ENCODE results near the gene SMYD1. TPM values are rescaled to one million over a fixed set of nuclear protein-coding genes. Genes with fewer than 3 reads are reported as not detected.

The SMYD1 gene
- total and polyA plus RNA-seq, 10 of the 15 experiments (the other 5 are each of a cell fraction or from before 2014, with no cell fraction given), result 0.09 TPM; not detected in 9

DNA sequence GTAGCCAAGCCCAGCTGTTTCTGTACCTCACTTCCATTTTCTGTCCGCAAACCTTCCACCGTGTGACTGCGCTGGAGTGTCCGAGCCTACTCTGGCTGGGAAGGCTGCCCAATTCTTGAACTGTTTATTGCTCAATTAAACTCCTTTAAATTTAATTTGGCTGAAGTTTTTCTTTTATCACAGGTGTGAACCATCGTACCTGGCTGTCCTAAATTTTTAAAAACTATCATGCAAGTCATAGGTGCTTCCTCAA, 45.0 kb upstream of the SMYD1 start:
- Histone ChIP-seq H3K4me3 (no peak overlapping the region), H3K4me2 (ENCODE audit: control insufficient read depth, insufficient read depth) (no peak overlapping the region), H3K79me2 (ENCODE audit: control insufficient read depth, insufficient read depth, low read length) (no peaks in the 10 kb centered on the region), H2AFZ (ENCODE audit: control insufficient read depth, low read depth, low read length) (no peak overlapping the region), H3K4me1 (ENCODE audit: control insufficient read depth, insufficient read depth, low read length) (no peaks in the 10 kb centered on the region), H3K9me3 (replicated peaks; ENCODE audit: control insufficient read depth, insufficient read depth, low read length) (no peaks in the 10 kb centered on the region; the same call in 1 of the 3 replicates), H3K36me3 (ENCODE audit: control insufficient read depth in 2 of 2, insufficient read depth in 2 of 2, low read length in 1 of 2) (no peaks in the 10 kb centered on the region), H4K20me1 (ENCODE audit: control insufficient read depth, insufficient read depth) (no peaks in the 10 kb centered on the region), H3K27ac (ENCODE audit: control insufficient read depth, insufficient read depth) (no peak overlapping the region), H3K27me3 (replicated peaks in 1 of 2; ENCODE audit: control insufficient read depth in 2 of 2, insufficient read depth in 2 of 2, low read length in 1 of 2) (no peaks in the 10 kb centered on the region), H3K9ac (ENCODE audit: control insufficient read depth, insufficient read depth, low read length) (no peak overlapping the region)
- ATAC-seq, result no peak
- no TSS peak for BruUV-seq (replicated peaks)
- ChIA-PET SMC1A (ENCODE audit: uncharacterized antibody, unreplicated experiment) (no interaction called here), CTCF (interaction anchor here (0.6 kb wide), 1 partner anchor 64 kb away, joined by 4 read pairs; no protein-coding TSS in a partner anchor), POLR2A (no interaction called here), RAD21 (ENCODE audit: unreplicated experiment) (no interaction called here)
- no peak for DNase-seq (ENCODE audit: low read depth, low spot score)
- no peak for FAIRE-seq
- intact Hi-C loops (cut with micrococcal nuclease; ENCODE audit: unreplicated experiment) (no loop called here), in situ Hi-C loops (cut with MboI) (loop anchor here (25.0 kb wide), 1 partner anchor 535 kb away; no protein-coding TSS in a partner anchor)
- 96% methylated on average over 5 of the region's 5 CpGs for WGBS (ENCODE audit: insufficient coverage, insufficient replicate concordance, low lambda C conversion rate, missing lambda C conversion rate)
- TF ChIP-seq MXI1 (IDR thresholded peaks at IDR 0.05; ENCODE audit: low read depth, low read length) (no peak), BMI1 (IDR thresholded peaks at IDR 0.05; ENCODE audit: borderline replicate concordance) (no peak), CHD4 (IDR thresholded peaks at IDR 0.05) (no peak), SMARCA5 (IDR thresholded peaks at IDR 0.05) (no peak), RAD51 (IDR thresholded peaks at IDR 0.05) (no peak), RFX5 (IDR thresholded peaks at IDR 0.05; ENCODE audit: low read depth, low read length) (no peak), IKZF1 (conservative IDR thresholded peaks at IDR 0.05) (no peak)
- TF ChIP-seq, protein P1, sequence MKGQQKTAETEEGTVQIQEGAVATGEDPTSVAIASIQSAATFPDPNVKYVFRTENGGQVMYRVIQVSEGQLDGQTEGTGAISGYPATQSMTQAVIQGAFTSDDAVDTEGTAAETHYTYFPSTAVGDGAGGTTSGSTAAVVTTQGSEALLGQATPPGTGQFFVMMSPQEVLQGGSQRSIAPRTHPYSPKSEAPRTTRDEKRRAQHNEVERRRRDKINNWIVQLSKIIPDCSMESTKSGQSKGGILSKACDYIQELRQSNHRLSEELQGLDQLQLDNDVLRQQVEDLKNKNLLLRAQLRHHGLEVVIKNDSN (IDR thresholded peaks at IDR 0.05; ENCODE audit: borderline replicate concordance, extremely low read length, insufficient read depth, low read depth, low read length), result no peak

DNA sequence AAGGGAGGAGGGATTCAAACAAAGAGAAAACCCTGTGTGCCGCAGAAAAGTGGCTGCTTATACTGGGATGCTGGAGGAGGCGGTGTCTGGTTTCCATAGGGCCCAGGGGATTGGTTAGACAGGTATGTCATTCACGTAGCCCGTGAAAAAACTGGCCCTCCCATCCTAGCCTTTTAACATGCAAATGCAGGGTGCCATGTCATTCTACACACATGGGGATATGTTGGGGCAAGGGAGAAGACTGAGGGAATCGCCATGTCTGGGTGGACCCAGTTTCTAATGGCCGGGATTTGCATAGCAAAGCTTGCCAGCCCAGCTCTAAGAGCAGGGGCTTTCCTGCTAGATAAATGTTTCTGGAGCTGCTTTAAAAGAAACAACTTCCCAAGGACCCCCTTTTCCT, 43.1 kb upstream of the SMYD1 start:
- Histone ChIP-seq H3K4me3 (no peak overlapping the region), H3K4me2 (ENCODE audit: control insufficient read depth, insufficient read depth) (no peak overlapping the region), H3K36me3 (ENCODE audit: control insufficient read depth in 2 of 2, insufficient read depth in 2 of 2, low read length in 1 of 2) (no peaks in the 10 kb centered on the region; a peak in 1 of 4 replicates), H3K9me3 (replicated peaks; ENCODE audit: control insufficient read depth, insufficient read depth, low read length) (no peaks in the 10 kb centered on the region; the same call in 2 of the 3 replicates), H3K27ac (ENCODE audit: control insufficient read depth, insufficient read depth) (no peak overlapping the region), H3K4me1 (ENCODE audit: control insufficient read depth, insufficient read depth, low read length) (no peaks in the 10 kb centered on the region), H3K79me2 (ENCODE audit: control insufficient read depth, insufficient read depth, low read length) (no peaks in the 10 kb centered on the region), H4K20me1 (ENCODE audit: control insufficient read depth, insufficient read depth) (no peaks in the 10 kb centered on the region), H3K9ac (ENCODE audit: control insufficient read depth, insufficient read depth, low read length) (no peak overlapping the region), H2AFZ (ENCODE audit: control insufficient read depth, low read depth, low read length) (no peak overlapping the region), H3K27me3 (replicated peaks in 1 of 2; ENCODE audit: control insufficient read depth in 2 of 2, insufficient read depth in 2 of 2, low read length in 1 of 2) (no peaks in the 10 kb centered on the region)
- ChIA-PET POLR2A (no interaction called here), RAD21 (ENCODE audit: unreplicated experiment) (no interaction called here), SMC1A (ENCODE audit: uncharacterized antibody, unreplicated experiment) (interaction anchor here (0.9 kb wide), 1 partner anchor 22 kb away, joined by 3 read pairs; no protein-coding TSS in a partner anchor), CTCF (no interaction called here)
- TF ChIP-seq ZNF24 (IDR thresholded peaks at IDR 0.05), result no peak
- no peak for TF ChIP-seq SMARCA5 (IDR thresholded peaks at IDR 0.05)
- TF ChIP-seq NFYA (IDR thresholded peaks at IDR 0.05; ENCODE audit: borderline replicate concordance, low read depth, low read length), result no peak
- no peak for TF ChIP-seq MXI1 (IDR thresholded peaks at IDR 0.05; ENCODE audit: low read depth, low read length)
- 85% methylated on average over 6 of the region's 6 CpGs for WGBS (ENCODE audit: insufficient coverage, insufficient replicate concordance, low lambda C conversion rate, missing lambda C conversion rate)
- intact Hi-C loops (cut with micrococcal nuclease; ENCODE audit: unreplicated experiment), result no loop called here
- in situ Hi-C loops (cut with MboI), result loop anchor here (25.0 kb wide), 1 partner anchor 537 kb away; no protein-coding TSS in a partner anchor
- FAIRE-seq (no peak), DNase-seq (ENCODE audit: low read depth, low spot score) (no peak), ATAC-seq (no peak)
- no TSS peak for BruUV-seq (replicated peaks)

Data from GM12878 (cell line).